ENCODE results near the gene GRID1.

Gene GRID1

DNA sequence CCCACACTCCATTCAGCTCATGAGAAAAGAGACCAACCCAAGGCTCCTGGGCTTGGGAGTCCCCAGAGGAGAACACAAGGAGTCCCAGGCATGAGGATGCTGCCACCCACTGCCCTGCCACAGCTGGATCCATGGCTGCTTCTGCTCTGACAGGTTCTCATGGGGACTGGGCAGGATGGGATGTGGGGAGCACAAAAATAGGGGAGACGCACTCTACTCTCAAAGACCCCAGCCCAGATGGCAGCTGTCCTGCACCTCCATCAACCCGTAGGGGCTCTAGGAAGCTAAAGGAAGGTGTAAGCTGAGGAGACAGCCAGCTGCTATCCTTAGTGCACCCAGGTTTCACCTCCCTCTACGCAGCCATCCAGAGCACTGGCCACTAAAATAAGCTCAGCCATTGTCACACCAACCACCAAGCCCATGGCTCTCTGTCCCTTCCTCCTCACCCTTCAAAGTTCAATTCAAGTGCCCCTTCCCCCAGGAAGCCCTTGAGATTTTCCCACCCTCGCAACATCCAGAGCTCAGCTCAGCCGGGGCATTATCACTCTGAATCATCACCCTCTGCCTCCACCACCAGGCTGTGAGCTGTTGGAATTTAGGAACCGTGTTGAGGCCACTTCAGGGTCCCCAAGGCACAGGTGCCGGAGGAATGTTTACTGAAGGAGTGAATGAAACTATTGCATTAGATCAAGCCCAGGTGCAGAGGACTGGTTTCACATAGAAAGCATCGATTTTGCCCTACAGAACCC, 142.1 kb downstream of the GRID1 start:
- Mint-ChIP-seq H3K27me3 (no peaks in the 10 kb centered on the region), H3K4me3 (no peak overlapping the region), H3K9me3 (ENCODE audit: low read depth) (no peaks in the 10 kb centered on the region), H3K36me3 (no peaks in the 10 kb centered on the region), H3K4me1 (ENCODE audit: low read depth) (no peaks in the 10 kb centered on the region), H3K27ac (no peak overlapping the region)

DNA sequence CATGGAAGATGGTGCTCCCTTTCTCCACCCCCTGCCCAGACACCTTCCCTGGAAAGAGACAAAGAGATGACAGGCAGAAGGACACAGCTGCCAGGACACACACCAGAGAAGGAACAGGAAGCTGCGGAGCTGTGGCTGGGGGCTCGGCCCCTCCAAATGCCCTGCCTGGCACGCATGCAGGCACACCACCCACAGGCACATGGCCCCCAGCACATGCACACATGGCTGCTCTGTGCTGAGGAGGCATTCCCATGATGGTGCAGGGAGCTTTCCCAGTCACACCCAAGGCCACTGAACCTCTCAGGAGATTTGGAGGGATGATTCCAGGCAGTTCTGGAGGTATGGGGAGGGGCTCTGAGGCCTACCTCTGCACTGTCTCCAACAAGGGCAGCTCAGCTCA, 143.3 kb downstream of the GRID1 start:
- Mint-ChIP-seq H3K4me3 (no peak overlapping the region), H3K36me3 (no peaks in the 10 kb centered on the region), H3K4me1 (ENCODE audit: low read depth) (no peaks in the 10 kb centered on the region), H3K9me3 (ENCODE audit: low read depth) (no peaks in the 10 kb centered on the region), H3K27me3 (no peaks in the 10 kb centered on the region), H3K27ac (no peak overlapping the region)

DNA sequence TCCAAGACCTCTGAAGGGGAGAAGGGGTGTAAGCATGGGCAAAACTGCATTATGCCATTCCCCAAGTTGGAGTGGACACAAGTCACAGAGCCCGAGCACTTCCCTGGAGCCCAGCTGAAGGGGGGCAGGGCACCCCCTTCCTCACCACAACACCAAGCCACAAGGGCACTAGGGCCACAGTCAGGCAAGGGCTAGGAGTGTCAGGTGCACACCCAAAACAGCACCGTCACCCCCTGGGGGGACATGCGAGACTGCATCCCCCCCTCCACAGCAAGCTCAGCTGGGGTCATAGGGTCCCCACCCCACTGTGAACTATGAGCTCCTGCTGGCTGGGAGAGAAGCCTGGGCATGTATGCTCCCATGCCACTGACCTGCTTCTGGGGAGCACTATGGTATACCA, 143.9 kb downstream of the GRID1 start:
- H3K36me3 Mint-ChIP-seq: no peaks in the 10 kb centered on the region
- H3K27ac Mint-ChIP-seq: no peak overlapping the region
- no peaks in the 10 kb centered on the region for H3K27me3 Mint-ChIP-seq
- no peaks in the 10 kb centered on the region for H3K4me1 Mint-ChIP-seq (ENCODE audit: low read depth)
- H3K9me3 Mint-ChIP-seq (ENCODE audit: low read depth): no peaks in the 10 kb centered on the region
- H3K4me3 Mint-ChIP-seq: no peak overlapping the region

DNA sequence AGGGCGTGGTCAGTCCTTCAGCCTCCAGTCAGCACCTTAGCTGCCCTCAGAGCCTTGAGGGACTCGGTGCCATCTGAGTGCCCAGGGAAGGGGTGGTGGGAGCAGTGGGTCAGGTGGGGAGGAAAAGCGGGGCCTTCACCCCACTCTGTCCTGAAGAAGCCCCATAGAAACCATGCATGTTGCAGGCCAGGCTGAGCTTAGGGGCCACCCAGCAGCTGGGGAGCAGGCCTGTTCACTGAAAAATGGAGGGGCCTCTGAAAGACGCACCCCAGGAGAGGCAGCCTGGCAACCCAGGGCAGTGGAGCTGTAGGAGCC, 144.3 kb downstream of the GRID1 start:
- no peaks in the 10 kb centered on the region for H3K9me3 Mint-ChIP-seq (ENCODE audit: low read depth)
- H3K36me3 Mint-ChIP-seq: no peaks in the 10 kb centered on the region
- no peaks in the 10 kb centered on the region for H3K4me1 Mint-ChIP-seq (ENCODE audit: low read depth)
- H3K27ac Mint-ChIP-seq: no peak overlapping the region
- H3K4me3 Mint-ChIP-seq: no peak overlapping the region
- H3K27me3 Mint-ChIP-seq: no peaks in the 10 kb centered on the region

DNA sequence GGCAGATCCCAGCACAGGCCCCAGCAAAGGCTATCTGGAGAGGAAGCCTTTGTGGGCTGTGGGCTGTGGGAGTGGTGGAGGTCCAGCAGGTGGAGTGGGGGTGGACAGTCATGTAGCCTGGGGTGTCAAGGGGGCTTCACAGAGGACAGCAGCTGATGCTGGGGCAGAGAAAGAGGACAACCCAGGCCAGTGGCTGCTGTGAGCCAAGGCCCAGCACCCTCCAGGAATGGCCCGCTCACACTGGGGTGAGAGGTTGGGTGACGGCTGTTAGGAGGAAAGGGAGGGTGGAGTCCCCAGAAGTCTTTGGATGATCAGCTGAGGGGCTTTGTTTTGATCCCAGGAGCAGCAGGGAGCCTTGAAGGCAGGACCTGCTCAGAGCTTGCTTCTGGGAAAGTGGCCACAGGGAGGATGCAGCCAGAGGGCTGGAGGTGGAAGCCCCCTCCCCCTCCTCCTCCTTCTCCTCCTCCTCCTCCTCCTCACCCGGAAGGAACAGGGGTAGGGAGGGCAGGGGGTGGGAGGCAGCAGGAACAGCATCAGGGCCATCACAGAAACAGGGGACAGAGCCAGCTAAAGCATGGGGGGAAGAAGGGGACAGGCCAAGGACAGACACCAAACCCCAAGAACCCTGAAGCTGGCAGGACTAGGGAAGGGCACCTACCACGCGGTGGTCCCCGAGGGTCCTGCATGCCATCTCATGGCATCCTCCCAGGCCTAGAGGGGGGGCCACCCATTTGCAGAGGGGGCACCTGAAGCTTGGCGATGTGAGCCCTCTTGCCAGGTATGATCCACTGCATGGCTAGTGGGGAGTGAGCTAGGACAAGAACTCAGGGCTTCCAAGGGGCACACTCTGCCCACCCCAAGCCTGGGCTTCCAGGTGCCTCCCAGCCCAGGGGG, 144.9 kb downstream of the GRID1 start:
- no peaks in the 10 kb centered on the region for H3K4me1 Mint-ChIP-seq (ENCODE audit: low read depth)
- H3K4me3 Mint-ChIP-seq: no peak overlapping the region
- H3K9me3 Mint-ChIP-seq (ENCODE audit: low read depth): no peaks in the 10 kb centered on the region
- H3K36me3 Mint-ChIP-seq: no peaks in the 10 kb centered on the region
- H3K27me3 Mint-ChIP-seq: no peaks in the 10 kb centered on the region
- no peak overlapping the region for H3K27ac Mint-ChIP-seq

DNA sequence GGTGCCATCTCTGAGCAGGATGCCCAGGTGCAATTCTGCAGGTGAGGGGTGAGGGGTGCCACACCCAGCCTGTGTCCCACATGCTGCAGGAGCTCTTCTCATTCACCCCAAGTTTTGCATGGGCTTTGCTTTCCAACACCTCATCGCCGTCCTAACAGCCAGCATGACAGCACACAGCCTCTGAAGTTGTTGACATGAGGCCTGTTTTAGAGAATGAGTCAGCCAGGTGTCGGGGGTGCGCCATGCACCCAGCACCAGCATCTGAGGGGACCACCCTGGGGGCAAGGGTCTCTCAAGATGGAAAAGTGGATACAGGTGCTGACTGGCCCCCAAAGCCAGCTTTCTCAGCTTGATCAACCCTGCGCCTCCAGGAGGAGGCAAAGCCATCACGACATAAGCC, 146.0 kb downstream of the GRID1 start:
- H3K4me1 Mint-ChIP-seq (ENCODE audit: low read depth): no peaks in the 10 kb centered on the region
- H3K27ac Mint-ChIP-seq: no peak overlapping the region
- peaks cover 1% of the 10 kb centered on the region for H3K27me3 Mint-ChIP-seq
- H3K9me3 Mint-ChIP-seq (ENCODE audit: low read depth): no peaks in the 10 kb centered on the region
- H3K4me3 Mint-ChIP-seq: no peak overlapping the region
- H3K36me3 Mint-ChIP-seq: no peaks in the 10 kb centered on the region

DNA sequence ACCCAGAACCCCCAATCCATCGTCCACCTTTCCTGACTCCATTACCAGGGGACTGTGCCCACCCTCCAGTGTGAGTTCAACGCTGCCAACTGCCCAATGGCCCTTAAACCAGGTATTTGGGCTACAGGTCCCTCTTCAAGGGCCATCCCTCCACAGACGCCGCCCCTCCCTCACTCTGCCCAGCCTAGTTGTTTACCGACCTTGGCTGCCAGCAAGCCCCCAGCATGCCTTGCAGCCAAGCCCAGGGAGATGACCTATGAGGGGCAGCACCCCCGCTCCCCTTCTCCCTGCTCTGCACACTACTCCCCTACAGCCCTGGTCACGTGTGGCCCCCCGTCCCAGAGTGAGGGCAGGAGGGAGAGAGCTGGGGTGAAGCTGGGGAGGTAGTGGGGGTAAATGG, 147.3 kb downstream of the GRID1 start:
- H3K4me3 Mint-ChIP-seq: no peak overlapping the region
- H3K9me3 Mint-ChIP-seq (ENCODE audit: low read depth): no peaks in the 10 kb centered on the region
- no peaks in the 10 kb centered on the region for H3K4me1 Mint-ChIP-seq (ENCODE audit: low read depth)
- H3K36me3 Mint-ChIP-seq: no peaks in the 10 kb centered on the region
- H3K27me3 Mint-ChIP-seq: peaks cover 1% of the 10 kb centered on the region
- no peak overlapping the region for H3K27ac Mint-ChIP-seq

DNA sequence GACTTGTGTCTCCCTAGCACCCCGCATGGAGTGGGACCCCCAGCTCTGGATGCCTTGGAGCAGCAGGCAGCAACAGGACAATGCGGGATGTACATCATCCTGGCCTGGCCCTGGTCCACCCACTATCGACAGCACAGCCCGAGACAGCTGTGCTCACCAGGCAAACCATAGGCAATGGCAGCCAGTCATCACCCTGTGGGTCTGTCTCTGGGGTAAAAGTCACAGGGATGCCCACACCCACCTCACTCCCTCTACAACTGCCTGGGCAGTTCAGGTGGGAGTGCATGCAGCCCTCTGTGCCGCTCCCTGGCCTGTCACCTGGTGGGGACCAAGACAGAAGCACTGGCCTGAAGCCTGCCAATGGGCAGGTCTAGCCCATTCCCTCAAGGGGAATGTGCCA, 147.8 kb downstream of the GRID1 start:
- Mint-ChIP-seq H3K27me3 (peaks cover 1% of the 10 kb centered on the region), H3K9me3 (ENCODE audit: low read depth) (no peaks in the 10 kb centered on the region), H3K27ac (no peak overlapping the region), H3K4me3 (no peak overlapping the region), H3K4me1 (ENCODE audit: low read depth) (no peaks in the 10 kb centered on the region), H3K36me3 (no peaks in the 10 kb centered on the region)

DNA sequence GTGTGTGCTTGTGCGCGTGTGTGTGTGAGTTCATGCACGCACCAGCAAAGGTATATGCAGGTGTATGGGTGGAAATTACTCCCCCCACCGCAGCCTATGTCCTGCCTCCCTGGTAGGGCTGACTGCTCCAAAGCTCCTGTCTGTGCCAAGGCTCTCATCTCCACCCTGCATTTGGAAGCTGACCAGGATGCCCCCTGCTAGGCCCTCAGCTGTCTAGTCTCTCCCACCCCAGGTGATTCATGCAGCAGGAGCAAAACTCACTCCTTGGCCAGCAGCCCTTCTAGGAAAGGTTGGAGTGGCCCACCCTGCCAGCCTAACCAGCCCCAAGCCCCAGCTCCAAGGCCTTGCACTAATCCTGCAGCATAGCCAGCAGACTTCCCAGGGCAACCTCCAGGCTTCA, 148.4 kb downstream of the GRID1 start:
- no peaks in the 10 kb centered on the region for H3K9me3 Mint-ChIP-seq (ENCODE audit: low read depth)
- no peaks in the 10 kb centered on the region for H3K4me1 Mint-ChIP-seq (ENCODE audit: low read depth)
- H3K4me3 Mint-ChIP-seq: no peak overlapping the region
- H3K27ac Mint-ChIP-seq: no peak overlapping the region
- H3K36me3 Mint-ChIP-seq: no peaks in the 10 kb centered on the region
- peaks cover 1% of the 10 kb centered on the region for H3K27me3 Mint-ChIP-seq

DNA sequence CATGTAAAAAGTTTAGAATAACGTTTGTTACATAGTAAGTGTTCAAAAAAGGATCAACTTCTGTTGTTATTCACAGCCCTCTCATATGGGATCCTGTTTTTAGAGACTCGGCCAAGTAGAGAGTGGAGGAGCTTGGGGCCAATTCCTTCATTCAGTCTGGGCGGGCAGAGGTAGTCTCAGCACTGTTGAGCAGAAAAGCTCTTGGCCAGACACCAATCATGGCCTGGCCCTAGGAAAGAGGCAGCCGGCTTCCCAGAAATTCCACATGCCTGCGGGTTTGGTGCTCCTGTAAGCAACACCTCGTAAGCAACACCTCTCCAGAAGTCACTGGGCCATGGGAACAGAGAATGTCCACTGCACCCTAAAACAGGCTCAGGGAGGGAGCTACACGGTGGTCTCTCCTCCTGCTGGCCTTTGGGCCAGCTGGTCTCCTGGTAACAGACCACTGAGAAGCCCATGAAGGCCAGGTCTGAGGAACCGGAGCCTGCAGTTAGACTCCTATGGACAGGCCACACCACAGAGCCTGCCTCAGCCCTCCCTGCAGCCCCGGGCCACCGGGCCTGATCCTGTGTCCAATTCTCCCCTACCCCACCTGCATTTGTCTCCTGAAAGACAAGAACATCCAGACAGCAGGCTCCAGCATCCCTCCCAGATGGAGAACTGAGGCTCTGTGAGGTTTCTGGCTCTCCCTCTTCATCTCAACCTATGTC, 149.1 kb downstream of the GRID1 start:
- no peaks in the 10 kb centered on the region for H3K4me1 Mint-ChIP-seq (ENCODE audit: low read depth)
- H3K9me3 Mint-ChIP-seq (ENCODE audit: low read depth): no peaks in the 10 kb centered on the region
- H3K4me3 Mint-ChIP-seq: no peak overlapping the region
- no peaks in the 10 kb centered on the region for H3K36me3 Mint-ChIP-seq
- H3K27ac Mint-ChIP-seq: no peak overlapping the region
- H3K27me3 Mint-ChIP-seq: peaks cover 1% of the 10 kb centered on the region

DNA sequence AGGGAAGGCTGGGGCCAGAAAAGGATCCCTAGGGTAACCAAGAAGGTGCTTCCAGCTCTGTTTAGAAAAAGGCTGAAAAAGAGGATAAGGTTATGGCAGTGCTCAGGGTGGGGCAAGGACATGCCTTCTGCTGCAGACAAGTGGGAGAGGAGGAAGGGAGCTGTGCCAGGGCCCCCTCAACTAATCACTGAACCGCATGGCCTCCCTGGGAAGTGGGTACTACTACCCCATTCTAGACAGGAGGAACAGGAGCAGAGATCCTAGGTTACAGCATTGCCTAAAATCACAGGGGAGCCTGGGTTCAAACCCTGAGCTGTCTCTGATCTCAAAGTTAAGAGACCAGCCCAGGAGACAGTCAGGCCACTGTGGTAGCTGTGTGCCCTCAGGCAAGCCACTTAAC, 149.7 kb downstream of the GRID1 start:
- no peaks in the 10 kb centered on the region for H3K9me3 Mint-ChIP-seq (ENCODE audit: low read depth)
- H3K4me1 Mint-ChIP-seq (ENCODE audit: low read depth): no peaks in the 10 kb centered on the region
- H3K36me3 Mint-ChIP-seq: no peaks in the 10 kb centered on the region
- H3K27ac Mint-ChIP-seq: no peak overlapping the region
- no peak overlapping the region for H3K4me3 Mint-ChIP-seq
- peaks cover 1% of the 10 kb centered on the region for H3K27me3 Mint-ChIP-seq

DNA sequence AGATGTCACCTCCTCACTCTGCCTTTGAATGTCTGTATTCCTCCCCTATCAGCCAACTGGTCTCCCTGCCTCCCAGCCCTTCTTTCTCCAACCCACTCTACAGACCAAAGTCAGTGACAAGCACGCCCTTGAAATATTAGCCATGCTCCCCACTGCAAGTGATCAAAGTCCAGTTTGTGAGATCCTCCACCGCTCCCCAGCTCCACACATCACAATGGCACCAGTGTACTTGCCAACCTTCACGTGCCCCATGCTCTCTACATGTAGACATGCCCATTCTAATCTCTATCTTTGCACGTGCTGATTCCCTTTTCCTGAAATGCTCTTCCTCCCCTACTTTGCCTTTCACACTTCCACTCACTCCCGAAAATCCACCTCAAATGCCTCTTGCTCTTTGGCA, 150.9 kb downstream of the GRID1 start:
- Mint-ChIP-seq H3K36me3 (no peaks in the 10 kb centered on the region), H3K4me3 (no peak overlapping the region)

DNA sequence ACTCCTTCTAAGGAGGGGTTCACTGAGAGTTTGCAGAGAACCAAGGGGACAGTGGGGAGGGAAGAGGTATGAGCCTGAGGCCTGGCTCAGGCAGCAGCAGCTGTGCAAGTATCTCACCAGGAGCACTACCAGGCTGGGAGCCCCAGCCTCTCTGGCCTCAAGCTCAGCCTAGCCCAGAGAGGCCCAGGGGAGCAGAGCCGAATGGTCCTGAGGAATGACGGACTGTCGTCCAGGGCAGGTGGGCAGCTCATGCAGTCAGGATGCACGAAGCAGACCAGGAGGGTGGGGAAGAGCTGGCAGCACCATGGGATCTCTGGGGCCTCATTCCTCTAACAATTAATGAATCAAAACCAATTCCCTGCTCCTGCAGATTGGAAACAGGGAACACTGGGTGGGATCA, 151.5 kb downstream of the GRID1 start:
- no peak overlapping the region for H3K27ac Mint-ChIP-seq
- H3K36me3 Mint-ChIP-seq: no peaks in the 10 kb centered on the region
- H3K9me3 Mint-ChIP-seq (ENCODE audit: low read depth): no peaks in the 10 kb centered on the region
- peaks cover 1% of the 10 kb centered on the region for H3K27me3 Mint-ChIP-seq
- H3K4me3 Mint-ChIP-seq: no peak overlapping the region
- H3K4me1 Mint-ChIP-seq (ENCODE audit: low read depth): no peaks in the 10 kb centered on the region

More for the DNA sequence above, 150.9 kb downstream of the GRID1 start:
- Mint-ChIP-seq H3K4me1 (ENCODE audit: low read depth) (no peaks in the 10 kb centered on the region), H3K9me3 (ENCODE audit: low read depth) (no peaks in the 10 kb centered on the region), H3K27me3 (peaks cover 1% of the 10 kb centered on the region), H3K27ac (no peak overlapping the region)

DNA sequence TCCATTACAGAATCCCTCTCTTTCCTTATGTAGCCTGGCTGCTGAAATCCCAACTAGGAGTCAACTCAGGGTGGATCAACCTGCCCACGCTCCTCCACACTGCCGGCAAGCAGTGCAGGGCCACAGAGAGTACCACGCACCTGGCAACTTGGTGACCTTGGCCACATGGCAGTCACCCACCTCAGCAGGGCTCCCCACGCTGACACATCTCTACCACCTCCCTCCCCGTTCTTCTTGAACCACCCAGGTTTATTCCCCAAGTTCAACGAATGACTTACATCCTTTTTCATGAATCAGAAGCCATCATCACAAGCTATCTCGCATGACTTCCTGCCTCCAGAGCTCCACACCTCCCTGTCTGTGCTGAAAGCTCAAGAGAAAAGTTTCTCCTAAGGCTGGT, 153.4 kb downstream of the GRID1 start:
- Mint-ChIP-seq H3K36me3 (no peaks in the 10 kb centered on the region), H3K27ac (no peak overlapping the region), H3K4me1 (ENCODE audit: low read depth) (no peaks in the 10 kb centered on the region), H3K9me3 (ENCODE audit: low read depth) (no peaks in the 10 kb centered on the region), H3K4me3 (no peak overlapping the region), H3K27me3 (peaks cover 3% of the 10 kb centered on the region)

DNA sequence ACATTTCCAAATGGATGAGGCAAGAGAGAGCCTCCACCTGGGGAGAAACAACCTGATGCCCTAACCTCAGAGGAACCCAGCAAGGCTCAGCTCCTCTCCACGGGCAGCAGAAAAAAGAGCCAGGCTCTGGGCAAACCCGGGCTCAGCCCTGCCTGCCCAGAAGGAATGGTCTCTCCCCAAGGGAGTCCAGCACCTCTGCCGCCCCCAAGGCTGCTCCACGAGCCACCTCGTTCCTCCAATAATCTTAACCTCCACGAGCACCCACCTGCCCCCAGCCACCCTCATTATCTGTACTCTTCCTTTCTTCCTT, 154.2 kb downstream of the GRID1 start:
- H3K9me3 Mint-ChIP-seq (ENCODE audit: low read depth): no peaks in the 10 kb centered on the region
- H3K36me3 Mint-ChIP-seq: no peaks in the 10 kb centered on the region
- no peak overlapping the region for H3K4me3 Mint-ChIP-seq
- H3K27me3 Mint-ChIP-seq: peaks cover 3% of the 10 kb centered on the region
- H3K4me1 Mint-ChIP-seq (ENCODE audit: low read depth): no peaks in the 10 kb centered on the region
- no peak overlapping the region for H3K27ac Mint-ChIP-seq

Data from activated naive CD8-positive, alpha-beta T cell (primary cell).